HepG2 (cell line): ENCODE results near the gene PNMA8C. TPM values are rescaled to one million over a fixed set of nuclear protein-coding genes. Genes with fewer than 3 reads are reported as not detected.

Experiments
- ATAC-seq: fragments of 200-7000 bp; cut with Tn5 transposase; 3 replicates; pipeline ENCODE4 v1.9.1; 2020; ENCODE audit warnings: mild to moderate bottlenecking, moderate library complexity
- BruUV-seq: library from RNA; stranded (reverse); fragments of 400-500 nt; replicated peaks from 2 replicates; lab custom pipeline; 2021; lab: Mats Ljungman, UMichigan
- CTCF ChIA-PET: fragments of 300-600 bp; formaldehyde crosslinking; extraction: SDS; loops from one replicate; lab custom pipeline; 2021; ENCODE audit warnings: low total read pairs, inconsistent platforms, low intra/inter-chr PET ratio; lab: Yijun Ruan, JAX
- POLR2A ChIA-PET: fragments of 350-600 bp; sonication (Branson Sonifier 250); formaldehyde crosslinking; loops from one replicate; lab custom pipeline; 2020; ENCODE audit warnings: antibody characterized with exemption, inconsistent platforms; lab: Yijun Ruan, JAX
- DNase-seq: peaks from one replicate; pipeline ENCODE4 v3.0.0-alpha.2; 2015; ENCODE audit warnings: low spot score
- FAIRE-seq: peaks from 3 replicates; lab custom pipeline; 2011; peaks lifted over from hg19 to GRCh38; lab: Jason Lieb, UNC
- H2AFZ ChIP-seq: one replicate; pipeline ENCODE4 v1.6.1; 2011; ENCODE audit warnings: low read length, inconsistent platforms
- H3K27ac ChIP-seq: fragments of 300-600 bp; 3 replicates; pipeline ENCODE4 v1.8.0; 2011; ENCODE audit warnings: mixed run types, mild to moderate bottlenecking, mixed read lengths, low read length, inconsistent platforms; ENCODE audit not compliant: insufficient read depth; ENCODE audit errors: extremely low read length
- H3K27me3 ChIP-seq, 2 experiments: fragments of 200-600 bp in 1 of 2; 2 replicates in 1 of 2; 3 replicates in 1 of 2; pipeline versions ENCODE4 v1.6.0 to v1.8.0; 2011; ENCODE audit warnings: low read length in 2 of 2, mild to moderate bottlenecking in 2 of 2, moderate library complexity in 2 of 2, inconsistent platforms in 1 of 2; ENCODE audit not compliant: insufficient read depth in 2 of 2, control insufficient read depth in 1 of 2
- H3K36me3 ChIP-seq, 2 experiments: fragments of 200-600 bp in 1 of 2; replicated peaks in 1 of 2; 2 replicates in 1 of 2; 3 replicates in 1 of 2; pipeline versions ENCODE4 v1.5.1 to v1.8.0; 2011; ENCODE audit warnings: low read length in 2 of 2, inconsistent platforms in 1 of 2; ENCODE audit not compliant: insufficient read depth in 2 of 2, control insufficient read depth in 1 of 2
- H3K4me1 ChIP-seq: 2 replicates; pipeline ENCODE4 v1.5.1; 2012; ENCODE audit warnings: low read length, inconsistent platforms; ENCODE audit not compliant: insufficient read depth
- H3K4me2 ChIP-seq: 2 replicates; pipeline ENCODE4 v1.6.0; 2011; ENCODE audit warnings: low read depth, low read length, inconsistent platforms
- H3K4me3 ChIP-seq, 3 experiments: fragments of 200-600 bp in 1 of 3; sonication (generic), shearing (Covaris generic) in 1 of 3; replicated peaks in 1 of 3; 2 replicates each; pipeline ENCODE4 v1.5.1; 2011 to 2016; ENCODE audit warnings: low read length in 3 of 3, inconsistent platforms in 2 of 3, low read depth in 2 of 3, mild to moderate bottlenecking in 2 of 3, control low read depth in 1 of 3, mixed read lengths in 1 of 3; ENCODE audit not compliant: insufficient read depth in 1 of 3
- H3K79me2 ChIP-seq: one replicate; pipeline ENCODE4 v1.6.1; 2011; ENCODE audit warnings: low read length, inconsistent platforms; ENCODE audit not compliant: insufficient read depth
- H3K9ac ChIP-seq: 2 replicates; pipeline ENCODE4 v1.6.0; 2011; ENCODE audit warnings: mild to moderate bottlenecking, low read depth, low read length, inconsistent platforms; ENCODE audit not compliant: insufficient read depth
- H3K9me3 ChIP-seq: 2 replicates; pipeline ENCODE4 v1.5.1; 2012; ENCODE audit warnings: mild to moderate bottlenecking, low read length
- H4K20me1 ChIP-seq: 2 replicates; pipeline ENCODE4 v1.6.0; 2011; ENCODE audit warnings: inconsistent platforms, mild to moderate bottlenecking, low read length, moderate library complexity; ENCODE audit not compliant: insufficient read depth
- BRCA1 ChIP-seq: sonication (generic); formaldehyde crosslinking; IDR thresholded peaks from 2 replicates; pipeline ENCODE4 v1.4.0; 2020; ENCODE audit warnings: missing genetic modification reagents
- HNF1A ChIP-seq, 2 experiments: sonication (generic) in 1 of 2; formaldehyde crosslinking in 1 of 2; IDR thresholded peaks; 2 replicates each; pipeline versions ENCODE4 v1.4.0 to v1.6.1; 2016 to 2020; ENCODE audit warnings: borderline replicate concordance in 1 of 2, low read depth in 1 of 2, mild to moderate bottlenecking in 1 of 2, missing genetic modification reagents in 1 of 2
- HOXD1 ChIP-seq: sonication (generic); formaldehyde crosslinking; IDR thresholded peaks from 2 replicates; pipeline ENCODE4 v1.5.0; 2020; ENCODE audit warnings: missing genetic modification reagents
- NFKB2 ChIP-seq: sonication (generic); formaldehyde crosslinking; IDR thresholded peaks from 2 replicates; pipeline ENCODE4 v1.4.0; 2020; ENCODE audit warnings: missing genetic modification reagents, borderline replicate concordance
- PHF8 ChIP-seq: sonication (generic); formaldehyde crosslinking; IDR thresholded peaks from 2 replicates; pipeline ENCODE4 v1.5.0; 2020; ENCODE audit warnings: missing genetic modification reagents
- SALL1 ChIP-seq: sonication (generic); formaldehyde crosslinking; IDR thresholded peaks from 2 replicates; pipeline ENCODE4 v1.8.0; 2022; ENCODE audit warnings: mild to moderate bottlenecking, missing genetic modification reagents
- TAF15 ChIP-seq: fragments of 200-400 bp; formaldehyde crosslinking; IDR thresholded peaks from one replicate; pipeline ENCODE4 v1.6.1; 2018; ENCODE audit warnings: mild to moderate bottlenecking, low read depth, low read length; ENCODE audit not compliant: poor library complexity, severe bottlenecking
- TFDP2 ChIP-seq: sonication (generic); formaldehyde crosslinking; IDR thresholded peaks from 2 replicates; pipeline ENCODE4 v1.4.0; 2020; ENCODE audit warnings: missing genetic modification reagents
- THAP9 ChIP-seq: sonication (generic); formaldehyde crosslinking; IDR thresholded peaks from 2 replicates; pipeline ENCODE4; 2020; ENCODE audit warnings: missing genetic modification reagents, mild to moderate bottlenecking, borderline replicate concordance
- ZNF513 ChIP-seq: sonication (generic); formaldehyde crosslinking; conservative IDR thresholded peaks from 2 replicates; pipeline ENCODE4 v1.5.0; 2020; ENCODE audit warnings: missing genetic modification reagents
- ZNF616 ChIP-seq: sonication (generic); formaldehyde crosslinking; IDR thresholded peaks from 2 replicates; pipeline ENCODE4 v1.5.0; 2020; ENCODE audit warnings: low read depth, mild to moderate bottlenecking, missing genetic modification reagents
- WGBS: methylation state at CpG from one replicate; pipeline ENCODE4 v1.1.6; 2017; ENCODE audit warnings: low lambda C conversion rate; 5-methylcytosine and 5-hydroxymethylcytosine counted together
- in situ Hi-C: cut with HindIII; loops from 2 replicates; pipeline ENCODE4 v1.10.0; 2017; ENCODE audit warnings: low pct_unique_long_range_greater_than_20kb; ENCODE audit not compliant: extremely low pct_ligation_motif_present
- intact Hi-C: fragments of 100-400 bp; cut with micrococcal nuclease; formaldehyde crosslinking; loops from one replicate; pipeline ENCODE4 v1.10.0; 2022; ENCODE audit not compliant: unreplicated experiment
- polyA plus RNA-seq, 8 experiments: library from polyadenylated mRNA; depleted of rRNA in 3 of 8; stranded (reverse) in 7 of 8; unstranded in 1 of 8; fragments of >200 nt; fragmentation: Illumina TruSeq in 4 of 8; extraction: Trizol in 4 of 8; gene quantifications; 2 replicates each; pipeline versions ENCODE4 v1.2.1 to v1.2.3, GENCODE V29; 2011 to 2016; ENCODE audit warnings: low read depth in 4 of 8, missing spikeins in 1 of 8, mixed read lengths in 1 of 8; ENCODE audit not compliant: insufficient read depth in 1 of 8
- total RNA-seq, 5 experiments: library from RNA; depleted of rRNA; stranded (reverse); fragments of >200 nt; fragmentation: Illumina TruSeq; extraction: Trizol; gene quantifications; 2 replicates each; pipeline ENCODE4 v1.2.3, GENCODE V29; 2016; ENCODE audit warnings: low read depth in 1 of 5

PNMA8C gene
- total and polyA plus RNA-seq, 2 of the 13 experiments (the other 11 are each of a cell fraction or from before 2014, with no cell fraction given): not detected

- CTCF ChIA-PET: interaction anchor here (2.2 to 9.2 kb wide), 2 partner anchors 9 to 84 kb away, joined by 13 to 76 read pairs; no protein-coding TSS in a partner anchor
- 0 out of 2 replicates have a peak, but pooled peaks have one; percentile 83 for TF ChIP-seq NFKB2 (CRISPR knock-in tag)
- peak; percentile 86; the same call in 1 of the 2 replicates for TF ChIP-seq HNF1A (IDR thresholded peaks at IDR 0.05; ENCODE audit: low read depth)
- no peak; the same call in 1 of the 2 replicates for TF ChIP-seq HNF1A (CRISPR knock-in tag; IDR thresholded peaks at IDR 0.05; ENCODE audit: borderline replicate concordance)
- peak; percentile 22 for TF ChIP-seq TAF15
- peak; percentile 60 for TF ChIP-seq PHF8 (CRISPR knock-in tag)
- TF ChIP-seq ZNF513 (CRISPR knock-in tag): no peak
- no peak for TF ChIP-seq ZNF616 (CRISPR knock-in tag)
- TF ChIP-seq HOXD1 (CRISPR knock-in tag): no peak
- TF ChIP-seq THAP9: 0 out of 2 replicates have a peak, but pooled peaks have one; percentile 14
- TF ChIP-seq TFDP2 (CRISPR knock-in tag): no peak
- 0 out of 2 replicates have a peak, but pooled peaks have one; percentile 9 for TF ChIP-seq SALL1 (CRISPR knock-in tag)
- TF ChIP-seq BRCA1: no peak
Measured at GRCh38 chr19:46404753-46405468, 23.8 kb downstream of the PNMA8C start.

More at GRCh38 chr19:46404753-46405468, 23.8 kb downstream of the PNMA8C start:
- Histone ChIP-seq H3K4me2 (peak overlapping the region; percentile 92), H3K4me1 (peaks cover 42% of the 10 kb centered on the region), H3K27ac (peak overlapping the region; percentile 86), H3K36me3 (no peaks in the 10 kb centered on the region), H3K9ac (peak overlapping the region; percentile 75), H3K27me3 (no peaks in the 10 kb centered on the region), H3K4me3 (peak overlapping the region; percentile 62 to 85 (median 76); a peak in 5 of 6 replicates), H2AFZ (peak overlapping the region; percentile 23), H3K79me2 (no peaks in the 10 kb centered on the region), H3K9me3 (no peaks in the 10 kb centered on the region), H4K20me1 (no peaks in the 10 kb centered on the region)
- intact Hi-C loops (loop anchor here (5.0 kb wide), 1 partner anchor 107 kb away; no protein-coding TSS in a partner anchor), in situ Hi-C loops (loop anchor here (5.0 kb wide), 1 partner anchor 82 kb away; no protein-coding TSS in a partner anchor)
- 54% methylated on average over 36 of the region's 41 CpGs for WGBS
- TSS peak; percentile 66 for BruUV-seq
- no peak for FAIRE-seq
- peak; percentile 56 for DNase-seq
- POLR2A ChIA-PET: interaction anchor here (0.6 to 1.0 kb wide), 4 partner anchors 8 to 50 kb away, joined by 3 to 5 read pairs (median 4); partner anchors contain the start of gene CCDC8
- ATAC-seq: peak; percentile 52
